HepG2 (cell line): ENCODE measurements around the gene TARBP2. TPM values are rescaled to one million over a fixed set of nuclear protein-coding genes. Genes with fewer than 3 reads are reported as not detected.
A peak's percentile ranks its signal among the peaks of the same experiment; 100 is the strongest.

Experiments used
- ATRX ChIP-seq: sonication (generic); formaldehyde crosslinking; IDR thresholded peaks from 2 replicates; pipeline ENCODE4 v1.4.0; 2020; ENCODE audit warnings: missing genetic modification reagents, borderline replicate concordance
- EHMT2 ChIP-seq: fragments of 200-600 bp; sonication (generic); IDR thresholded peaks from 2 replicates; pipeline ENCODE4 v1.7.0; 2017; ENCODE audit warnings: antibody characterized with exemption, low read depth, low read length, borderline replicate concordance
- ELF3 ChIP-seq: IDR thresholded peaks from 2 replicates; pipeline ENCODE4 v1.6.1; 2016; ENCODE audit warnings: missing genetic modification reagents, missing compliant biosample characterization
- GLI4 ChIP-seq: sonication (generic); formaldehyde crosslinking; IDR thresholded peaks from 2 replicates; pipeline ENCODE4 v1.5.1; 2020; ENCODE audit warnings: missing genetic modification reagents, mild to moderate bottlenecking, moderate library complexity, borderline replicate concordance
- HCFC1 ChIP-seq: fragments of 150-350 bp; IDR thresholded peaks from 2 replicates; pipeline ENCODE4 v1.6.1; 2014; ENCODE audit warnings: low read depth, low read length
- HES4 ChIP-seq: sonication (generic); formaldehyde crosslinking; IDR thresholded peaks from 2 replicates; pipeline ENCODE4 v1.9.0; 2021; ENCODE audit warnings: mild to moderate bottlenecking, missing genetic modification reagents, borderline replicate concordance
- KLF12 ChIP-seq: sonication (generic); formaldehyde crosslinking; IDR thresholded peaks from 2 replicates; pipeline ENCODE4 v1.4.0; 2020; ENCODE audit warnings: missing genetic modification reagents, borderline replicate concordance
- MIER3 ChIP-seq: IDR thresholded peaks from 2 replicates; pipeline ENCODE4 v1.6.1; 2016; ENCODE audit warnings: missing compliant biosample characterization, borderline replicate concordance
- NFIB ChIP-seq: sonication (generic); formaldehyde crosslinking; IDR thresholded peaks from 2 replicates; pipeline ENCODE4 v1.9.0; 2021; ENCODE audit warnings: missing genetic modification reagents, mild to moderate bottlenecking, borderline replicate concordance
- PITX1 ChIP-seq: sonication (generic); formaldehyde crosslinking; IDR thresholded peaks from 2 replicates; pipeline ENCODE4 v1.5.1; 2020; ENCODE audit warnings: mild to moderate bottlenecking, missing genetic modification reagents
- PTBP1 ChIP-seq: fragments of 200-400 bp; formaldehyde crosslinking; IDR thresholded peaks from 2 replicates; pipeline ENCODE4 v1.6.1; 2018; ENCODE audit warnings: low read length, low read depth; ENCODE audit not compliant: poor library complexity, severe bottlenecking
- SP2 ChIP-seq: sonication (generic); formaldehyde crosslinking; IDR thresholded peaks from 2 replicates; pipeline ENCODE4 v1.5.1; 2020; ENCODE audit warnings: mild to moderate bottlenecking, missing genetic modification reagents
- TBP ChIP-seq: sonication (generic); formaldehyde crosslinking; IDR thresholded peaks from 2 replicates; pipeline ENCODE4 v1.5.0; 2020; ENCODE audit warnings: missing genetic modification reagents
- XRCC5 ChIP-seq: fragments of 200-400 bp; formaldehyde crosslinking; optimal IDR thresholded peaks from 2 replicates; pipeline ENCODE3; 2017; ENCODE audit warnings: mild to moderate bottlenecking, low read length
- ZBTB3 ChIP-seq: sonication (generic); formaldehyde crosslinking; IDR thresholded peaks from 2 replicates; pipeline ENCODE4 v1.4.0; 2020; ENCODE audit warnings: low read depth, mild to moderate bottlenecking, moderate library complexity, missing genetic modification reagents, borderline replicate concordance
- ZBTB37 ChIP-seq: sonication (generic); formaldehyde crosslinking; IDR thresholded peaks from 2 replicates; pipeline ENCODE4 v1.4.0; 2020; ENCODE audit warnings: mild to moderate bottlenecking, missing genetic modification reagents
- ZNF615 ChIP-seq: sonication (generic); formaldehyde crosslinking; IDR thresholded peaks from 2 replicates; pipeline ENCODE4 v1.5.0; 2020; ENCODE audit warnings: mild to moderate bottlenecking, missing genetic modification reagents, borderline replicate concordance
- ZNF619 ChIP-seq: sonication (generic); formaldehyde crosslinking; IDR thresholded peaks from 2 replicates; pipeline ENCODE4 v1.4.0; 2020; ENCODE audit warnings: mild to moderate bottlenecking, missing genetic modification reagents
- ZNF704 ChIP-seq: sonication (generic); formaldehyde crosslinking; IDR thresholded peaks from 2 replicates; pipeline ENCODE4 v1.8.1; 2023; ENCODE audit warnings: mild to moderate bottlenecking, inconsistent platforms, moderate library complexity, missing genetic modification reagents, borderline replicate concordance
- ZNF879 ChIP-seq: sonication (generic); formaldehyde crosslinking; IDR thresholded peaks from 2 replicates; pipeline ENCODE4 v1.8.1; 2023; ENCODE audit warnings: missing genetic modification reagents
- ZZZ3 ChIP-seq: sonication (generic); formaldehyde crosslinking; IDR thresholded peaks from 2 replicates; pipeline ENCODE4 v1.4.0; 2020; ENCODE audit warnings: missing genetic modification reagents, mild to moderate bottlenecking, borderline replicate concordance
- polyA plus RNA-seq, 8 experiments: library from polyadenylated mRNA; depleted of rRNA in 3 of 8; stranded (reverse) in 7 of 8; unstranded in 1 of 8; fragments of >200 nt; fragmentation: Illumina TruSeq in 4 of 8; extraction: Trizol in 4 of 8; gene quantifications; 2 replicates each; pipeline versions ENCODE4 v1.2.1 to v1.2.3, GENCODE V29; 2011 to 2016; ENCODE audit warnings: low read depth in 4 of 8, missing spikeins in 1 of 8, mixed read lengths in 1 of 8; ENCODE audit not compliant: insufficient read depth in 1 of 8
- total RNA-seq, 5 experiments: library from RNA; depleted of rRNA; stranded (reverse); fragments of >200 nt; fragmentation: Illumina TruSeq; extraction: Trizol; gene quantifications; 2 replicates each; pipeline ENCODE4 v1.2.3, GENCODE V29; 2016; ENCODE audit warnings: low read depth in 1 of 5
- TF ChIP-seq, protein P1 (sequence below): sonication (generic); formaldehyde crosslinking; IDR thresholded peaks from 2 replicates; pipeline ENCODE4 v1.9.0; 2022; ENCODE audit warnings: missing genetic modification reagents, mild to moderate bottlenecking, borderline replicate concordance
- TF ChIP-seq, protein P2 (sequence below): sonication (generic); formaldehyde crosslinking; IDR thresholded peaks from 2 replicates; pipeline ENCODE4 v1.4.0; 2020; ENCODE audit warnings: missing genetic modification reagents, borderline replicate concordance

TARBP2 gene
- total and polyA plus RNA-seq, 2 of the 13 experiments (the other 11 are each of a cell fraction or from before 2014, with no cell fraction given) = 47.0 to 55.5 TPM

- TF ChIP-seq ZBTB37 (CRISPR knock-in tag) = no peak
- TF ChIP-seq EHMT2 = no peak
- no peak for TF ChIP-seq TBP (CRISPR knock-in tag)
- no peak for TF ChIP-seq ZBTB3 (CRISPR knock-in tag)
- TF ChIP-seq, protein P1, sequence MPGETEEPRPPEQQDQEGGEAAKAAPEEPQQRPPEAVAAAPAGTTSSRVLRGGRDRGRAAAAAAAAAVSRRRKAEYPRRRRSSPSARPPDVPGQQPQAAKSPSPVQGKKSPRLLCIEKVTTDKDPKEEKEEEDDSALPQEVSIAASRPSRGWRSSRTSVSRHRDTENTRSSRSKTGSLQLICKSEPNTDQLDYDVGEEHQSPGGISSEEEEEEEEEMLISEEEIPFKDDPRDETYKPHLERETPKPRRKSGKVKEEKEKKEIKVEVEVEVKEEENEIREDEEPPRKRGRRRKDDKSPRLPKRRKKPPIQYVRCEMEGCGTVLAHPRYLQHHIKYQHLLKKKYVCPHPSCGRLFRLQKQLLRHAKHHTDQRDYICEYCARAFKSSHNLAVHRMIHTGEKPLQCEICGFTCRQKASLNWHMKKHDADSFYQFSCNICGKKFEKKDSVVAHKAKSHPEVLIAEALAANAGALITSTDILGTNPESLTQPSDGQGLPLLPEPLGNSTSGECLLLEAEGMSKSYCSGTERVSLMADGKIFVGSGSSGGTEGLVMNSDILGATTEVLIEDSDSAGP (CRISPR knock-in tag) = no peak; the same call in 1 of the 2 replicates
- TF ChIP-seq HES4 (CRISPR knock-in tag) = no peak
- peak; percentile 20; the same call in 1 of the 2 replicates for TF ChIP-seq PITX1 (CRISPR knock-in tag)
- TF ChIP-seq ATRX (CRISPR knock-in tag) = no peak
- TF ChIP-seq NFIB (CRISPR knock-in tag) = no peak
- TF ChIP-seq ZNF619 = 0 out of 2 replicates have a peak, but pooled peaks have one; percentile 37
- TF ChIP-seq HCFC1 = no peak
- TF ChIP-seq ZNF704 (CRISPR knock-in tag) = no peak; the same call in 1 of the 2 replicates
- TF ChIP-seq GLI4 (CRISPR knock-in tag) = no peak
- TF ChIP-seq ZZZ3 = no peak
- TF ChIP-seq MIER3 (CRISPR knock-in tag) = no peak
- TF ChIP-seq ELF3 (CRISPR knock-in tag) = no peak; the same call in none of the 2 replicates
- no peak for TF ChIP-seq SP2 (CRISPR knock-in tag)
- no peak for TF ChIP-seq XRCC5
- no peak for TF ChIP-seq ZNF615 (CRISPR knock-in tag)
- no peak for TF ChIP-seq ZNF879 (CRISPR knock-in tag)
- TF ChIP-seq KLF12 (CRISPR knock-in tag) = no peak
- TF ChIP-seq, protein P2, sequence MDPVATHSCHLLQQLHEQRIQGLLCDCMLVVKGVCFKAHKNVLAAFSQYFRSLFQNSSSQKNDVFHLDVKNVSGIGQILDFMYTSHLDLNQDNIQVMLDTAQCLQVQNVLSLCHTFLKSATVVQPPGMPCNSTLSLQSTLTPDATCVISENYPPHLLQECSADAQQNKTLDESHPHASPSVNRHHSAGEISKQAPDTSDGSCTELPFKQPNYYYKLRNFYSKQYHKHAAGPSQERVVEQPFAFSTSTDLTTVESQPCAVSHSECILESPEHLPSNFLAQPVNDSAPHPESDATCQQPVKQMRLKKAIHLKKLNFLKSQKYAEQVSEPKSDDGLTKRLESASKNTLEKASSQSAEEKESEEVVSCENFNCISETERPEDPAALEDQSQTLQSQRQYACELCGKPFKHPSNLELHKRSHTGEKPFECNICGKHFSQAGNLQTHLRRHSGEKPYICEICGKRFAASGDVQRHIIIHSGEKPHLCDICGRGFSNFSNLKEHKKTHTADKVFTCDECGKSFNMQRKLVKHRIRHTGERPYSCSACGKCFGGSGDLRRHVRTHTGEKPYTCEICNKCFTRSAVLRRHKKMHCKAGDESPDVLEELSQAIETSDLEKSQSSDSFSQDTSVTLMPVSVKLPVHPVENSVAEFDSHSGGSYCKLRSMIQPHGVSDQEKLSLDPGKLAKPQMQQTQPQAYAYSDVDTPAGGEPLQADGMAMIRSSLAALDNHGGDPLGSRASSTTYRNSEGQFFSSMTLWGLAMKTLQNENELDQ = no peak
- TF ChIP-seq PTBP1 = no peak
Measured at GRCh38 chr12:53492830-53493609, 8.1 kb upstream of the TARBP2 start (continued).
